Prostate gland (tissue), 2 donors: ENCODE measurements around the gene TNIP3. TPM values are rescaled to one million over a fixed set of nuclear protein-coding genes. Genes with fewer than 3 reads are reported as not detected.
A peak's percentile ranks its signal among the peaks of the same experiment; 100 is the strongest.

Source experiments
- DNase-seq: peaks from one replicate; pipeline ENCODE4 v3.0.0-alpha.2; 2019; ENCODE audit warnings: low spot score
- H3K27ac ChIP-seq, 2 donors: fragments of 200-600 bp; sonication (generic); 2 replicates each; pipeline ENCODE4 v1.5.1; 2017 to 2019
- H3K27me3 ChIP-seq: fragments of 200-600 bp; sonication (generic); replicated peaks from 2 replicates; pipeline ENCODE4 v1.5.1; 2019; ENCODE audit not compliant: insufficient read depth
- H3K36me3 ChIP-seq, 2 donors: fragments of 200-600 bp; sonication (generic); 1 replicate in 1 of 2; 2 replicates in 1 of 2; pipeline versions ENCODE4 v1.5.1 to v1.8.1; 2017 to 2019
- H3K4me1 ChIP-seq: fragments of 200-600 bp; sonication (generic); replicated peaks from 2 replicates; pipeline ENCODE4 v1.5.1; 2019
- H3K4me3 ChIP-seq, 2 donors: fragments of 200-600 bp; sonication (generic); 2 replicates each; pipeline ENCODE4 v1.5.1; 2017 to 2019
- H3K9me3 ChIP-seq: fragments of 200-600 bp; sonication (generic); 2 replicates; pipeline ENCODE4 v1.5.1; 2017
- POLR2A ChIP-seq: fragments of 450-650 bp; IDR thresholded peaks from one replicate; pipeline ENCODE4 v1.6.1; 2016; ENCODE audit warnings: antibody characterized with exemption, mild to moderate bottlenecking
- POLR2AphosphoS5 ChIP-seq: sonication (generic); formaldehyde crosslinking; IDR thresholded peaks from one replicate; pipeline ENCODE4 v1.6.1; 2017; ENCODE audit warnings: antibody characterized with exemption
- WGBS: methylation state at CpG from one replicate; pipeline ENCODE4 v1.1.5; 2018; 5-methylcytosine and 5-hydroxymethylcytosine counted together
- intact Hi-C: fragments of 100-400 bp; cut with DNase I; formaldehyde crosslinking; loops from one replicate; pipeline ENCODE4 v1.14.2; 2022
- total RNA-seq, 2 donors: library from RNA; depleted of rRNA; stranded (reverse); fragments of >200 nt; gene quantifications; one replicate each; pipeline ENCODE4 v1.1.0, GENCODE V29; 2016
- TF ChIP-seq, protein P1 (sequence below), 4 experiments: fragments of 200-600 bp in 2 of 4; fragments of 450-650 bp in 2 of 4; sonication (generic) in 2 of 4; IDR thresholded peaks; 1 replicate in 3 of 4; 2 replicates in 1 of 4; pipeline ENCODE4 v1.5.1; 2016 to 2019; ENCODE audit warnings: antibody characterized with exemption in 4 of 4, mild to moderate bottlenecking in 2 of 4, moderate library complexity in 2 of 4

The TNIP3 gene
- total RNA-seq, 2 donors from 2014 or later: not detected

GRCh38 chr4:121100093-121100775 lies 63.9 kb downstream of the TNIP3 start:
- no peak for DNase-seq
- TF ChIP-seq POLR2A: no peak
- TF ChIP-seq, protein P1, sequence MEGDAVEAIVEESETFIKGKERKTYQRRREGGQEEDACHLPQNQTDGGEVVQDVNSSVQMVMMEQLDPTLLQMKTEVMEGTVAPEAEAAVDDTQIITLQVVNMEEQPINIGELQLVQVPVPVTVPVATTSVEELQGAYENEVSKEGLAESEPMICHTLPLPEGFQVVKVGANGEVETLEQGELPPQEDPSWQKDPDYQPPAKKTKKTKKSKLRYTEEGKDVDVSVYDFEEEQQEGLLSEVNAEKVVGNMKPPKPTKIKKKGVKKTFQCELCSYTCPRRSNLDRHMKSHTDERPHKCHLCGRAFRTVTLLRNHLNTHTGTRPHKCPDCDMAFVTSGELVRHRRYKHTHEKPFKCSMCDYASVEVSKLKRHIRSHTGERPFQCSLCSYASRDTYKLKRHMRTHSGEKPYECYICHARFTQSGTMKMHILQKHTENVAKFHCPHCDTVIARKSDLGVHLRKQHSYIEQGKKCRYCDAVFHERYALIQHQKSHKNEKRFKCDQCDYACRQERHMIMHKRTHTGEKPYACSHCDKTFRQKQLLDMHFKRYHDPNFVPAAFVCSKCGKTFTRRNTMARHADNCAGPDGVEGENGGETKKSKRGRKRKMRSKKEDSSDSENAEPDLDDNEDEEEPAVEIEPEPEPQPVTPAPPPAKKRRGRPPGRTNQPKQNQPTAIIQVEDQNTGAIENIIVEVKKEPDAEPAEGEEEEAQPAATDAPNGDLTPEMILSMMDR (IDR thresholded peaks at IDR 0.05): no peak
- no peak for TF ChIP-seq POLR2AphosphoS5
- intact Hi-C loops: no loop called here
- Histone ChIP-seq H3K4me3 (no peak overlapping the region), H3K9me3 (no peaks in the 10 kb centered on the region), H3K36me3 (no peaks in the 10 kb centered on the region), H3K4me1 (no peaks in the 10 kb centered on the region), H3K27ac (no peak overlapping the region), H3K27me3 (peaks cover 3% of the 10 kb centered on the region)
- WGBS: 74% methylated on average over 2 of the region's 2 CpGs

- TF ChIP-seq POLR2A (no peak), POLR2AphosphoS5 (no peak)
- TF ChIP-seq, protein P1 (IDR thresholded peaks at IDR 0.05): no peak
- DNase-seq: no peak
- no peaks in the 10 kb centered on the region for H3K9me3 ChIP-seq
- H3K27me3 ChIP-seq: peaks cover 3% of the 10 kb centered on the region
- H3K4me3 ChIP-seq: no peak overlapping the region
- no peaks in the 10 kb centered on the region for H3K36me3 ChIP-seq
- intact Hi-C loops: loop anchor here (5.0 kb wide), 1 partner anchor 381 kb away; no protein-coding TSS in a partner anchor
- 68% methylated on average over 2 of the region's 2 CpGs for WGBS
- no peak overlapping the region for H3K27ac ChIP-seq
- H3K4me1 ChIP-seq: no peaks in the 10 kb centered on the region
These were observed 65.9 kb downstream of the TNIP3 start for GRCh38 chr4:121098266-121098665.

- Histone ChIP-seq H3K36me3 (no peaks in the 10 kb centered on the region), H3K4me3 (no peak overlapping the region), H3K27me3 (no peaks in the 10 kb centered on the region), H3K4me1 (no peaks in the 10 kb centered on the region), H3K9me3 (no peaks in the 10 kb centered on the region), H3K27ac (no peak overlapping the region)
- WGBS: 24% methylated on average over 2 of the region's 2 CpGs
- intact Hi-C loops: loop anchor here (2.0 to 5.0 kb wide), 2 partner anchors 379 to 940 kb away; no protein-coding TSS in a partner anchor
- DNase-seq: no peak
- TF ChIP-seq POLR2AphosphoS5: no peak
- TF ChIP-seq, protein P1 (IDR thresholded peaks at IDR 0.05): peak; percentile 21 to 67 (median 58)
These were observed 67.5 kb downstream of the TNIP3 start for GRCh38 chr4:121096629-121097028.

GRCh38 chr4:121096191-121096590 lies 67.9 kb downstream of the TNIP3 start:
- intact Hi-C loops: loop anchor here (2.0 to 5.0 kb wide), 2 partner anchors 379 to 939 kb away; no protein-coding TSS in a partner anchor
- no peak overlapping the region for H3K27ac ChIP-seq

More at GRCh38 chr4:121096191-121096590, 67.9 kb downstream of the TNIP3 start:
- Histone ChIP-seq H3K9me3 (no peaks in the 10 kb centered on the region), H3K4me3 (no peak overlapping the region), H3K36me3 (no peaks in the 10 kb centered on the region), H3K4me1 (no peaks in the 10 kb centered on the region), H3K27me3 (no peaks in the 10 kb centered on the region)
- no peak for DNase-seq
- TF ChIP-seq, protein P1 (IDR thresholded peaks at IDR 0.05): no peak
- TF ChIP-seq POLR2AphosphoS5: no peak
- TF ChIP-seq POLR2A: no peak
